ENCODE measurements around the gene CDH5. TPM values are rescaled to one million over a fixed set of nuclear protein-coding genes. Genes with fewer than 3 reads are reported as not detected.
"Not testable (repeated sequence)": the region's sequence is repeated elsewhere in the genome, so short reads cannot be mapped to it uniquely, and the experiment has no call there.

The CDH5 gene
- total RNA-seq, 4 donors from 2014 or later: 56.0 to 90.0 (median 67.2) TPM

- H3K27ac ChIP-seq: no peak overlapping the region
These were observed 81.0 kb downstream of the CDH5 start for GRCh38 chr16:66447491-66447890.

GRCh38 chr16:66451548-66451947, 85.1 kb downstream of the CDH5 start:
- H3K36me3 ChIP-seq: no peaks in the 10 kb centered on the region
- TF ChIP-seq POLR2A (IDR thresholded peaks at IDR 0.05): no peak
- no peak for TF ChIP-seq CTCF (IDR thresholded peaks at IDR 0.05)
- H3K27ac ChIP-seq: no peak overlapping the region
- no peak overlapping the region for H3K4me3 ChIP-seq (replicated peaks in 1 of 3)
- intact Hi-C loops (cut with DNase I): no loop called here
- H3K9me3 ChIP-seq: no peaks in the 10 kb centered on the region
- DNase-seq: no peak
- WGBS, 2 donors: 78 to 87% methylated on average over 3 of the region's 3 CpGs
- H3K27me3 ChIP-seq: no peaks in the 10 kb centered on the region
- no peaks in the 10 kb centered on the region for H3K4me1 ChIP-seq

More at GRCh38 chr16:66447491-66447890, 81.0 kb downstream of the CDH5 start:
- H3K4me1 ChIP-seq: no peaks in the 10 kb centered on the region
- H3K36me3 ChIP-seq: no peaks in the 10 kb centered on the region
- H3K27me3 ChIP-seq: no peaks in the 10 kb centered on the region
- H3K9me3 ChIP-seq: no peaks in the 10 kb centered on the region
- no peak for TF ChIP-seq CTCF (IDR thresholded peaks at IDR 0.05)
- TF ChIP-seq POLR2A (IDR thresholded peaks at IDR 0.05): no peak
- DNase-seq: no peak
- intact Hi-C loops (cut with DNase I): no loop called here
- H3K4me3 ChIP-seq (replicated peaks in 1 of 3): no peak overlapping the region

- H3K36me3 ChIP-seq; H3K27me3 ChIP-seq; H3K4me1 ChIP-seq; H3K9me3 ChIP-seq; H3K27ac ChIP-seq; intact Hi-C loops (cut with DNase I); H3K4me3 ChIP-seq (replicated peaks in 1 of 3); DNase-seq: not testable (repeated sequence)
- WGBS, 2 donors: 83 to 94% methylated on average over 1 of the region's 1 CpG
These were observed 86.7 kb downstream of the CDH5 start for GRCh38 chr16:66453230-66453629.

Other genes starting within 250 kb of the CDH5 start
- gene BEAN1, start 60.6 kb downstream of the CDH5 start, total RNA-seq: under 1 TPM in 2 of 4 donors, not detected in 2; 0.38 to 0.54 TPM
- gene TK2, start 183.4 kb downstream of the CDH5 start, total RNA-seq: 10 to 100 TPM; 31.6 to 55.5 (median 46.6) TPM
- gene CKLF, start 185.9 kb downstream of the CDH5 start, total RNA-seq: 10 to 100 TPM; 22.1 to 79.4 (median 49.9) TPM
- gene CMTM1, start 199.7 kb downstream of the CDH5 start, total RNA-seq: 1 to 10 TPM in 1 of 4 donors, not detected in 3; 3.8 TPM
- gene CMTM2, start 212.8 kb downstream of the CDH5 start, total RNA-seq: 1 to 10 TPM in 1 of 4 donors, under 1 TPM in 1, not detected in 2; 0.67 to 1.1 TPM
- 10 to 100 TPM in 3 of 4 donors, 1 to 10 TPM in 1; 5.9 to 32.0 (median 21.3) TPM for gene CMTM3, start 238.0 kb downstream of the CDH5 start, total RNA-seq